Measurements from ENCODE around the gene CSRP1. TPM values are rescaled to one million over a fixed set of nuclear protein-coding genes. Genes with fewer than 3 reads are reported as not detected.

CSRP1 gene
- total and polyA plus RNA-seq, 2 donors (not counting 1 experiment from before 2014, with no cell fraction given): 23.8 to 36.7 TPM

GRCh38 chr1:201468501-201468843 lies 38.5 kb downstream of the CSRP1 start:
- no peak overlapping the region for H3K27ac Mint-ChIP-seq
- ATAC-seq (ENCODE audit: low read depth) (no peak), DNase-seq (peak; percentile 28)
- H3K4me3 ChIP-seq (ENCODE audit: control extremely low read depth in 1 of 5, extremely low read depth in 1 of 5, insufficient read depth in 1 of 5, low read depth in 2 of 5, low read length in 4 of 5): peak overlapping the region in 1 of 5 experiments; percentile 33
- H3K4me3 Mint-ChIP-seq: peak overlapping the region; percentile 34
- intact Hi-C loops (cut with micrococcal nuclease): no loop called here
- H3K9me3 Mint-ChIP-seq (ENCODE audit: insufficient read depth): no peaks in the 10 kb centered on the region
- peaks cover 0 to 35% (median 13%) of the 10 kb centered on the region in 4 experiments for H3K27me3 ChIP-seq (replicated peaks in 1 of 4; ENCODE audit: control extremely low read depth in 1 of 4, control insufficient read depth in 3 of 4, insufficient read depth in 4 of 4, low read length in 3 of 4)
- peak overlapping the region; percentile 11 for H3K9ac ChIP-seq (ENCODE audit: low read length)
- peaks cover 48% of the 10 kb centered on the region for H3K27me3 Mint-ChIP-seq
- H3K79me2 ChIP-seq (ENCODE audit: control insufficient read depth, insufficient read depth, low read length): no peaks in the 10 kb centered on the region
- TF ChIP-seq CTCF (IDR thresholded peaks at IDR 0.05) (no peak), EZH2 (IDR thresholded peaks at IDR 0.05; ENCODE audit: borderline replicate concordance, insufficient read depth, low read depth, low read length, poor library complexity, severe bottlenecking) (no peak)
- no peaks in the 10 kb centered on the region for H4K20me1 ChIP-seq (ENCODE audit: control insufficient read depth, insufficient read depth, low read length, poor library complexity, severe bottlenecking)
- ChIA-PET POLR2A (no interaction called here), CTCF (no interaction called here)
- peaks cover 10% of the 10 kb centered on the region for H3K4me1 Mint-ChIP-seq
- H2AFZ ChIP-seq (ENCODE audit: insufficient read depth, low read depth, low read length, poor library complexity, severe bottlenecking): peak overlapping the region; percentile 42
- peaks cover 9 to 14% of the 10 kb centered on the region in 2 donors for H3K4me1 ChIP-seq (ENCODE audit: control insufficient read depth in 2 of 2, insufficient read depth in 2 of 2, low read length in 2 of 2)
- no peaks in the 10 kb centered on the region for H3K36me3 ChIP-seq (replicated peaks in 1 of 2; ENCODE audit: control extremely low read depth in 1 of 2, control insufficient read depth in 1 of 2, extremely low read depth in 1 of 2, insufficient read depth in 2 of 2, low read length in 1 of 2)
- no peak overlapping the region for H3K27ac ChIP-seq (ENCODE audit: low read length in 2 of 2)
- WGBS (ENCODE audit: insufficient coverage): 9% methylated on average over 44 of the region's 44 CpGs
- H3K4me2 ChIP-seq (replicated peaks; ENCODE audit: low read depth, low read length, poor library complexity, severe bottlenecking): peak overlapping the region; percentile 69
- H3K9me3 ChIP-seq (ENCODE audit: control extremely low read depth in 1 of 3, control insufficient read depth in 2 of 3, insufficient read depth in 1 of 3, low read length in 2 of 3): no peaks in the 10 kb centered on the region

GRCh38 chr1:201466492-201466891 lies 40.4 kb downstream of the CSRP1 start:
- Histone ChIP-seq H3K27ac (ENCODE audit: low read length in 2 of 2) (no peak overlapping the region), H3K79me2 (ENCODE audit: control insufficient read depth, insufficient read depth, low read length) (no peaks in the 10 kb centered on the region), H3K27me3 (replicated peaks in 1 of 4; ENCODE audit: control extremely low read depth in 1 of 4, control insufficient read depth in 3 of 4, insufficient read depth in 4 of 4, low read length in 3 of 4) (peaks cover 0 to 25% (median 12%) of the 10 kb centered on the region in 4 experiments), H3K4me3 (ENCODE audit: control extremely low read depth in 1 of 5, extremely low read depth in 1 of 5, insufficient read depth in 1 of 5, low read depth in 2 of 5, low read length in 4 of 5) (no peak overlapping the region), H2AFZ (ENCODE audit: insufficient read depth, low read depth, low read length, poor library complexity, severe bottlenecking) (no peak overlapping the region), H4K20me1 (ENCODE audit: control insufficient read depth, insufficient read depth, low read length, poor library complexity, severe bottlenecking) (no peaks in the 10 kb centered on the region), H3K36me3 (replicated peaks in 1 of 2; ENCODE audit: control extremely low read depth in 1 of 2, control insufficient read depth in 1 of 2, extremely low read depth in 1 of 2, insufficient read depth in 2 of 2, low read length in 1 of 2) (no peaks in the 10 kb centered on the region), H3K4me1 (ENCODE audit: control insufficient read depth in 2 of 2, insufficient read depth in 2 of 2, low read length in 2 of 2) (peaks cover 9 to 14% of the 10 kb centered on the region in 2 donors), H3K9me3 (ENCODE audit: control extremely low read depth in 1 of 3, control insufficient read depth in 2 of 3, insufficient read depth in 1 of 3, low read length in 2 of 3) (no peaks in the 10 kb centered on the region), H3K4me2 (replicated peaks; ENCODE audit: low read depth, low read length, poor library complexity, severe bottlenecking) (no peak overlapping the region), H3K9ac (ENCODE audit: low read length) (no peak overlapping the region)
- Mint-ChIP-seq H3K27ac (no peak overlapping the region), H3K4me3 (no peak overlapping the region), H3K9me3 (ENCODE audit: insufficient read depth) (no peaks in the 10 kb centered on the region), H3K27me3 (peaks cover 42% of the 10 kb centered on the region), H3K4me1 (peaks cover 10% of the 10 kb centered on the region)
- intact Hi-C loops (cut with micrococcal nuclease): no loop called here
- ChIA-PET POLR2A (no interaction called here), CTCF (interaction anchor here (1.8 kb wide), 1 partner anchor 15 kb away, joined by 9 read pairs; no protein-coding TSS in a partner anchor)
- WGBS (ENCODE audit: insufficient coverage): 38% methylated on average over 1 of the region's 3 CpGs
- ATAC-seq (ENCODE audit: low read depth) (no peak), DNase-seq (no peak)
- TF ChIP-seq EZH2 (IDR thresholded peaks at IDR 0.05; ENCODE audit: borderline replicate concordance, insufficient read depth, low read depth, low read length, poor library complexity, severe bottlenecking) (no peak), CTCF (IDR thresholded peaks at IDR 0.05) (no peak)
